GM23338 (cell line): ENCODE measurements around the gene TPI1. TPM values are rescaled to one million over a fixed set of nuclear protein-coding genes. Genes with fewer than 3 reads are reported as not detected.
A peak's percentile ranks its signal among the peaks of the same experiment; 100 is the strongest.

Source experiments
- ATAC-seq: fragments of 200-7000 bp; cut with Tn5 transposase; 3 replicates; pipeline ENCODE4 v1.9.1; 2020
- DNase-seq: peaks from one replicate; pipeline ENCODE4 v3.0.0-alpha.2; 2015; ENCODE audit warnings: low spot score
- H2AFZ ChIP-seq: fragments of 200-600 bp; sonication (generic); 2 replicates; pipeline ENCODE4 v1.8.0; 2016; ENCODE audit warnings: antibody characterized with exemption, mild to moderate bottlenecking, moderate library complexity
- H3F3A ChIP-seq: fragments of 200-600 bp; sonication (generic); replicated peaks from 2 replicates; pipeline ENCODE4 v1.8.0; 2017; ENCODE audit warnings: antibody characterized with exemption, mixed run types, low read depth
- H3K27ac ChIP-seq: fragments of 200-600 bp; sonication (generic); 2 replicates; pipeline ENCODE4 v1.6.1; 2016; ENCODE audit warnings: low read depth
- H3K27me3 ChIP-seq: fragments of 200-600 bp; sonication (generic); 2 replicates; pipeline ENCODE4 v1.8.0; 2016; ENCODE audit warnings: mild to moderate bottlenecking, mixed run types, moderate library complexity; ENCODE audit not compliant: insufficient read depth
- H3K36me3 ChIP-seq: fragments of 200-600 bp; sonication (generic); 2 replicates; pipeline ENCODE4 v1.8.0; 2016; ENCODE audit warnings: mild to moderate bottlenecking; ENCODE audit not compliant: insufficient read depth
- H3K4me1 ChIP-seq: fragments of 200-600 bp; sonication (generic); 2 replicates; pipeline ENCODE4 v1.8.0; 2016; ENCODE audit warnings: mild to moderate bottlenecking, moderate library complexity; ENCODE audit not compliant: insufficient read depth
- H3K4me2 ChIP-seq: fragments of 200-600 bp; sonication (generic); 2 replicates; pipeline ENCODE4 v1.7.1; 2017; ENCODE audit warnings: mixed run types
- H3K4me3 ChIP-seq: fragments of 200-600 bp; sonication (generic); 2 replicates; pipeline ENCODE4 v1.6.1; 2016; ENCODE audit warnings: mixed run types
- H3K79me2 ChIP-seq: fragments of 200-600 bp; sonication (generic); replicated peaks from 2 replicates; pipeline ENCODE4 v1.8.0; 2017; ENCODE audit warnings: mild to moderate bottlenecking; ENCODE audit not compliant: insufficient read depth
- H3K9me2 ChIP-seq: fragments of 200-600 bp; sonication (generic); 2 replicates; pipeline ENCODE4 v1.8.0; 2017; ENCODE audit not compliant: insufficient read depth
- H4K20me1 ChIP-seq: fragments of 200-600 bp; sonication (generic); replicated peaks from 2 replicates; pipeline ENCODE4 v1.8.0; 2017; ENCODE audit warnings: mild to moderate bottlenecking; ENCODE audit not compliant: insufficient read depth
- H3K27ac Mint-ChIP-seq: 2 replicates; pipeline ENCODE4 v1.8.0; 2020; ENCODE audit warnings: inconsistent platforms, mild to moderate bottlenecking, moderate library complexity, mixed read lengths
- H3K27me3 Mint-ChIP-seq: 3 replicates; pipeline ENCODE4 v1.8.0; 2022; ENCODE audit warnings: low read depth, mild to moderate bottlenecking, moderate library complexity, mixed read lengths, inconsistent platforms; ENCODE audit not compliant: insufficient read depth, poor library complexity
- H3K36me3 Mint-ChIP-seq: 3 replicates; pipeline ENCODE4 v1.8.0; 2021; ENCODE audit warnings: low read depth, mild to moderate bottlenecking, inconsistent platforms, moderate library complexity, mixed read lengths
- H3K4me1 Mint-ChIP-seq: 3 replicates; pipeline ENCODE4 v1.8.0; 2020; ENCODE audit warnings: mild to moderate bottlenecking, inconsistent platforms, mixed read lengths
- H3K4me3 Mint-ChIP-seq: 3 replicates; pipeline ENCODE4 v1.8.0; 2021; ENCODE audit warnings: moderate library complexity, mild to moderate bottlenecking, inconsistent platforms, mixed read lengths
- H3K9me3 Mint-ChIP-seq: 3 replicates; pipeline ENCODE4 v1.8.0; 2020; ENCODE audit warnings: moderate library complexity, mild to moderate bottlenecking, inconsistent platforms, mixed read lengths
- CREB1 ChIP-seq: fragments of 250-450 bp; sonication (Bioruptor Pico); IDR thresholded peaks from 2 replicates; pipeline ENCODE4 v1.5.0; 2020; ENCODE audit warnings: low read depth, mild to moderate bottlenecking, moderate library complexity
- EZH2 ChIP-seq: fragments of 200-600 bp; sonication (generic); IDR thresholded peaks from one replicate; pipeline ENCODE4 v1.8.0; 2017; ENCODE audit warnings: antibody characterized with exemption, mild to moderate bottlenecking, low read depth; ENCODE audit not compliant: unreplicated experiment
- EZH2phosphoT487 ChIP-seq: fragments of 200-600 bp; sonication (generic); IDR thresholded peaks from one replicate; pipeline ENCODE4 v1.8.1; 2018; ENCODE audit warnings: antibody characterized with exemption; ENCODE audit not compliant: unreplicated experiment
- JUNB ChIP-seq: IDR thresholded peaks from one replicate; pipeline ENCODE4 v1.6.1; 2016; ENCODE audit warnings: antibody characterized with exemption; ENCODE audit not compliant: unreplicated experiment
- NANOG ChIP-seq: IDR thresholded peaks from 2 replicates; pipeline ENCODE4 v1.6.1; 2016; ENCODE audit warnings: antibody characterized with exemption, borderline replicate concordance
- POLR2AphosphoS5 ChIP-seq: IDR thresholded peaks from 2 replicates; pipeline ENCODE4 v1.6.1; 2016; ENCODE audit warnings: antibody characterized with exemption, low read depth
- STAT1 ChIP-seq: IDR thresholded peaks from one replicate; pipeline ENCODE4 v1.6.1; 2016; ENCODE audit warnings: antibody characterized with exemption; ENCODE audit not compliant: unreplicated experiment
- ZNF114 ChIP-seq: fragments of 250-450 bp; sonication (Bioruptor Pico); IDR thresholded peaks from 2 replicates; pipeline ENCODE4 v1.5.0; 2020; ENCODE audit warnings: mild to moderate bottlenecking, moderate library complexity
- ZNF331 ChIP-seq: fragments of 250-450 bp; sonication (Bioruptor Pico); IDR thresholded peaks from 2 replicates; pipeline ENCODE4 v1.5.0; 2020; ENCODE audit warnings: low read depth, mild to moderate bottlenecking, moderate library complexity
- polyA plus RNA-seq: library from polyadenylated mRNA; unstranded; fragments of >200 nt; fragmentation: Nextera tagmentation; extraction: Ambion mirVana; gene quantifications from 2 replicates; pipeline ENCODE4 v1.2.1, GENCODE V29; 2016
- total RNA-seq: library from RNA; depleted of rRNA; stranded (reverse); fragments of >200 nt; shearing (Covaris generic); gene quantifications from 2 replicates; pipeline ENCODE4 v1.2.3, GENCODE V29; 2014
- TF ChIP-seq, protein P1 (sequence below): IDR thresholded peaks from one replicate; pipeline ENCODE4 v1.6.1; 2018; ENCODE audit warnings: antibody characterized with exemption; ENCODE audit not compliant: unreplicated experiment
- TF ChIP-seq, protein P2 (sequence below): IDR thresholded peaks from 2 replicates; pipeline ENCODE4 v1.6.1; 2016; ENCODE audit warnings: antibody characterized with exemption
- TF ChIP-seq, protein P3 (sequence below): fragments of 250-450 bp; sonication (Bioruptor Pico); IDR thresholded peaks from 2 replicates; pipeline ENCODE4 v1.5.0; 2020; ENCODE audit warnings: mild to moderate bottlenecking, moderate library complexity
- TF ChIP-seq, protein P4 (sequence below), 2 experiments: fragments of 200-600 bp in 1 of 2; sonication (generic) in 1 of 2; conservative IDR thresholded peaks; 2 replicates each; pipeline versions ENCODE4 v1.5.1 to v1.6.1; 2016 to 2017; ENCODE audit warnings: antibody characterized with exemption in 2 of 2, low read depth in 2 of 2, mild to moderate bottlenecking in 2 of 2, moderate library complexity in 1 of 2

TPI1 gene
- total and polyA plus RNA-seq, 2 experiments from 2014 or later = 737 to 822 TPM

DNA sequence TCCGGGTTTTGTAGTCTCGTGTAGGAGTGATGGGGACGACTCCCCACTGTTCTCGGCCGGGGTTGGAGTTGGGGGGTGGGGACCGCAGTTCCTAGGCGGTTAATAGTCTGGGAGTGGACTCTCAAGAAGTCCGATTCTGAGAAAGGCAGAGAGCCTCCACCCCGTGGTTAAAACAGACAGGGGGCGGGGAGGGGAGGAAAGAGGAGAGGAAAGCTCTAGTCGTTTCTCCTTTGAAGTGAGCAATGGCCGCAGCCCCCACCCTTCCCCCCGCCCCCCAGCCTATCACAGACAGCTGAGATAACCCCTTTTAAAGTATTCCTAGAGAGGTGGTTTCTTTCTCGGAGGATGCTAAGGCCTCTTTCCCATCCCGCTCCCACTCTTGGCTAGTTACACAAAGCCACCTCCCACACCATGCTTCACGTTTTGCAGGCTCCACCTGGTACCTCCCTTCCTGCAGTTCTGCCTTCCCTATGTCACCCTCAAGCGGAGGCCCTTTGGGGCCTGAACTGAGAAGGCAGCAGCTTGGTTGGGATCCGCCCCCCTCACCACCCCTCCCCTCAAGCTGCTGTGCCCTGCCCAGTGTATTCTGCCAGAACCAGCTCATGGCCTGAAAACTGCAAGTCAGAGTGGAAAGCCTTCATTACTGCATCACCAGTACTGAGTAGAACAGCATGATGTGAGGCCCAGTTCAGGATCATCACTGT lies 14.5 kb upstream of the TPI1 start:
- Mint-ChIP-seq H3K27ac (peak overlapping the region; percentile 99), H3K4me1 (peaks cover 15% of the 10 kb centered on the region), H3K9me3 (no peaks in the 10 kb centered on the region), H3K27me3 (peaks cover 25% of the 10 kb centered on the region), H3K4me3 (peak overlapping the region; percentile 95), H3K36me3 (peaks cover 51% of the 10 kb centered on the region)
- H4K20me1 ChIP-seq = peaks cover 4% of the 10 kb centered on the region; the same call in 1 of the 2 replicates
- peaks cover 41% of the 10 kb centered on the region for H3K79me2 ChIP-seq
- H3K27me3 ChIP-seq = no peaks in the 10 kb centered on the region
- ATAC-seq (peak; percentile 5), DNase-seq (peak; percentile 69)
- no peak overlapping the region for H3K27ac ChIP-seq
- H3K4me1 ChIP-seq = peaks cover 19% of the 10 kb centered on the region
- no peak for TF ChIP-seq STAT1
- no peak for TF ChIP-seq NANOG
- no peak for TF ChIP-seq ZNF331 (CRISPR knock-in tag)
- TF ChIP-seq CREB1 (CRISPR knock-in tag) = no peak
- no peak for TF ChIP-seq ZNF114 (CRISPR knock-in tag)
- TF ChIP-seq EZH2 = no peak
- TF ChIP-seq JUNB = no peak
- TF ChIP-seq, protein P1, sequence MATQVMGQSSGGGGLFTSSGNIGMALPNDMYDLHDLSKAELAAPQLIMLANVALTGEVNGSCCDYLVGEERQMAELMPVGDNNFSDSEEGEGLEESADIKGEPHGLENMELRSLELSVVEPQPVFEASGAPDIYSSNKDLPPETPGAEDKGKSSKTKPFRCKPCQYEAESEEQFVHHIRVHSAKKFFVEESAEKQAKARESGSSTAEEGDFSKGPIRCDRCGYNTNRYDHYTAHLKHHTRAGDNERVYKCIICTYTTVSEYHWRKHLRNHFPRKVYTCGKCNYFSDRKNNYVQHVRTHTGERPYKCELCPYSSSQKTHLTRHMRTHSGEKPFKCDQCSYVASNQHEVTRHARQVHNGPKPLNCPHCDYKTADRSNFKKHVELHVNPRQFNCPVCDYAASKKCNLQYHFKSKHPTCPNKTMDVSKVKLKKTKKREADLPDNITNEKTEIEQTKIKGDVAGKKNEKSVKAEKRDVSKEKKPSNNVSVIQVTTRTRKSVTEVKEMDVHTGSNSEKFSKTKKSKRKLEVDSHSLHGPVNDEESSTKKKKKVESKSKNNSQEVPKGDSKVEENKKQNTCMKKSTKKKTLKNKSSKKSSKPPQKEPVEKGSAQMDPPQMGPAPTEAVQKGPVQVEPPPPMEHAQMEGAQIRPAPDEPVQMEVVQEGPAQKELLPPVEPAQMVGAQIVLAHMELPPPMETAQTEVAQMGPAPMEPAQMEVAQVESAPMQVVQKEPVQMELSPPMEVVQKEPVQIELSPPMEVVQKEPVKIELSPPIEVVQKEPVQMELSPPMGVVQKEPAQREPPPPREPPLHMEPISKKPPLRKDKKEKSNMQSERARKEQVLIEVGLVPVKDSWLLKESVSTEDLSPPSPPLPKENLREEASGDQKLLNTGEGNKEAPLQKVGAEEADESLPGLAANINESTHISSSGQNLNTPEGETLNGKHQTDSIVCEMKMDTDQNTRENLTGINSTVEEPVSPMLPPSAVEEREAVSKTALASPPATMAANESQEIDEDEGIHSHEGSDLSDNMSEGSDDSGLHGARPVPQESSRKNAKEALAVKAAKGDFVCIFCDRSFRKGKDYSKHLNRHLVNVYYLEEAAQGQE = no peak
- TF ChIP-seq, protein P2, sequence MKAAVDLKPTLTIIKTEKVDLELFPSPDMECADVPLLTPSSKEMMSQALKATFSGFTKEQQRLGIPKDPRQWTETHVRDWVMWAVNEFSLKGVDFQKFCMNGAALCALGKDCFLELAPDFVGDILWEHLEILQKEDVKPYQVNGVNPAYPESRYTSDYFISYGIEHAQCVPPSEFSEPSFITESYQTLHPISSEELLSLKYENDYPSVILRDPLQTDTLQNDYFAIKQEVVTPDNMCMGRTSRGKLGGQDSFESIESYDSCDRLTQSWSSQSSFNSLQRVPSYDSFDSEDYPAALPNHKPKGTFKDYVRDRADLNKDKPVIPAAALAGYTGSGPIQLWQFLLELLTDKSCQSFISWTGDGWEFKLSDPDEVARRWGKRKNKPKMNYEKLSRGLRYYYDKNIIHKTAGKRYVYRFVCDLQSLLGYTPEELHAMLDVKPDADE = no peak
- no peak for TF ChIP-seq EZH2phosphoT487
- TF ChIP-seq, protein P3, sequence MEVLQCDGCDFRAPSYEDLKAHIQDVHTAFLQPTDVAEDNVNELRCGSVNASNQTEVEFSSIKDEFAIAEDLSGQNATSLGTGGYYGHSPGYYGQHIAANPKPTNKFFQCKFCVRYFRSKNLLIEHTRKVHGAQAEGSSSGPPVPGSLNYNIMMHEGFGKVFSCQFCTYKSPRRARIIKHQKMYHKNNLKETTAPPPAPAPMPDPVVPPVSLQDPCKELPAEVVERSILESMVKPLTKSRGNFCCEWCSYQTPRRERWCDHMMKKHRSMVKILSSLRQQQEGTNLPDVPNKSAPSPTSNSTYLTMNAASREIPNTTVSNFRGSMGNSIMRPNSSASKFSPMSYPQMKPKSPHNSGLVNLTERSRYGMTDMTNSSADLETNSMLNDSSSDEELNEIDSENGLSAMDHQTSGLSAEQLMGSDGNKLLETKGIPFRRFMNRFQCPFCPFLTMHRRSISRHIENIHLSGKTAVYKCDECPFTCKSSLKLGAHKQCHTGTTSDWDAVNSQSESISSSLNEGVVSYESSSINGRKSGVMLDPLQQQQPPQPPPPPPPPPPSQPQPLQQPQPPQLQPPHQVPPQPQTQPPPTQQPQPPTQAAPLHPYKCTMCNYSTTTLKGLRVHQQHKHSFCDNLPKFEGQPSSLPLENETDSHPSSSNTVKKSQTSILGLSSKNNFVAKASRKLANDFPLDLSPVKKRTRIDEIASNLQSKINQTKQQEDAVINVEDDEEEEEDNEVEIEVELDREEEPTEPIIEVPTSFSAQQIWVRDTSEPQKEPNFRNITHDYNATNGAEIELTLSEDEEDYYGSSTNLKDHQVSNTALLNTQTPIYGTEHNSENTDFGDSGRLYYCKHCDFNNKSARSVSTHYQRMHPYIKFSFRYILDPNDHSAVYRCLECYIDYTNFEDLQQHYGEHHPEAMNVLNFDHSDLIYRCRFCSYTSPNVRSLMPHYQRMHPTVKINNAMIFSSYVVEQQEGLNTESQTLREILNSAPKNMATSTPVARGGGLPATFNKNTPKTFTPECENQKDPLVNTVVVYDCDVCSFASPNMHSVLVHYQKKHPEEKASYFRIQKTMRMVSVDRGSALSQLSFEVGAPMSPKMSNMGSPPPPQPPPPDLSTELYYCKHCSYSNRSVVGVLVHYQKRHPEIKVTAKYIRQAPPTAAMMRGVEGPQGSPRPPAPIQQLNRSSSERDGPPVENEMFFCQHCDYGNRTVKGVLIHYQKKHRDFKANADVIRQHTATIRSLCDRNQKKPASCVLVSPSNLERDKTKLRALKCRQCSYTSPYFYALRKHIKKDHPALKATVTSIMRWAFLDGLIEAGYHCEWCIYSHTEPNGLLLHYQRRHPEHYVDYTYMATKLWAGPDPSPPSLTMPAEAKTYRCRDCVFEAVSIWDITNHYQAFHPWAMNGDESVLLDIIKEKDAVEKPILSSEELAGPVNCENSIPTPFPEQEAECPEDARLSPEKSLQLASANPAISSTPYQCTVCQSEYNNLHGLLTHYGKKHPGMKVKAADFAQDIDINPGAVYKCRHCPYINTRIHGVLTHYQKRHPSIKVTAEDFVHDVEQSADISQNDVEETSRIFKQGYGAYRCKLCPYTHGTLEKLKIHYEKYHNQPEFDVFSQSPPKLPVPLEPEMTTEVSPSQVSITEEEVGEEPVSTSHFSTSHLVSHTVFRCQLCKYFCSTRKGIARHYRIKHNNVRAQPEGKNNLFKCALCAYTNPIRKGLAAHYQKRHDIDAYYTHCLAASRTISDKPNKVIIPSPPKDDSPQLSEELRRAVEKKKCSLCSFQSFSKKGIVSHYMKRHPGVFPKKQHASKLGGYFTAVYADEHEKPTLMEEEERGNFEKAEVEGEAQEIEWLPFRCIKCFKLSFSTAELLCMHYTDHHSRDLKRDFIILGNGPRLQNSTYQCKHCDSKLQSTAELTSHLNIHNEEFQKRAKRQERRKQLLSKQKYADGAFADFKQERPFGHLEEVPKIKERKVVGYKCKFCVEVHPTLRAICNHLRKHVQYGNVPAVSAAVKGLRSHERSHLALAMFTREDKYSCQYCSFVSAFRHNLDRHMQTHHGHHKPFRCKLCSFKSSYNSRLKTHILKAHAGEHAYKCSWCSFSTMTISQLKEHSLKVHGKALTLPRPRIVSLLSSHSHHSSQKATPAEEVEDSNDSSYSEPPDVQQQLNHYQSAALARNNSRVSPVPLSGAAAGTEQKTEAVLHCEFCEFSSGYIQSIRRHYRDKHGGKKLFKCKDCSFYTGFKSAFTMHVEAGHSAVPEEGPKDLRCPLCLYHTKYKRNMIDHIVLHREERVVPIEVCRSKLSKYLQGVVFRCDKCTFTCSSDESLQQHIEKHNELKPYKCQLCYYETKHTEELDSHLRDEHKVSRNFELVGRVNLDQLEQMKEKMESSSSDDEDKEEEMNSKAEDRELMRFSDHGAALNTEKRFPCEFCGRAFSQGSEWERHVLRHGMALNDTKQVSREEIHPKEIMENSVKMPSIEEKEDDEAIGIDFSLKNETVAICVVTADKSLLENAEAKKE (CRISPR knock-in tag) = no peak
- TF ChIP-seq POLR2AphosphoS5 = no peak
- TF ChIP-seq, protein P4, sequence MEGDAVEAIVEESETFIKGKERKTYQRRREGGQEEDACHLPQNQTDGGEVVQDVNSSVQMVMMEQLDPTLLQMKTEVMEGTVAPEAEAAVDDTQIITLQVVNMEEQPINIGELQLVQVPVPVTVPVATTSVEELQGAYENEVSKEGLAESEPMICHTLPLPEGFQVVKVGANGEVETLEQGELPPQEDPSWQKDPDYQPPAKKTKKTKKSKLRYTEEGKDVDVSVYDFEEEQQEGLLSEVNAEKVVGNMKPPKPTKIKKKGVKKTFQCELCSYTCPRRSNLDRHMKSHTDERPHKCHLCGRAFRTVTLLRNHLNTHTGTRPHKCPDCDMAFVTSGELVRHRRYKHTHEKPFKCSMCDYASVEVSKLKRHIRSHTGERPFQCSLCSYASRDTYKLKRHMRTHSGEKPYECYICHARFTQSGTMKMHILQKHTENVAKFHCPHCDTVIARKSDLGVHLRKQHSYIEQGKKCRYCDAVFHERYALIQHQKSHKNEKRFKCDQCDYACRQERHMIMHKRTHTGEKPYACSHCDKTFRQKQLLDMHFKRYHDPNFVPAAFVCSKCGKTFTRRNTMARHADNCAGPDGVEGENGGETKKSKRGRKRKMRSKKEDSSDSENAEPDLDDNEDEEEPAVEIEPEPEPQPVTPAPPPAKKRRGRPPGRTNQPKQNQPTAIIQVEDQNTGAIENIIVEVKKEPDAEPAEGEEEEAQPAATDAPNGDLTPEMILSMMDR (conservative IDR thresholded peaks at IDR 0.05; ENCODE audit: low read depth in 2 of 2) = no peak
- peaks cover 11% of the 10 kb centered on the region; the same call in 1 of the 2 replicates for H3F3A ChIP-seq
- no peak overlapping the region for H2AFZ ChIP-seq
- peak overlapping the region; percentile 80 for H3K4me3 ChIP-seq
- H3K4me2 ChIP-seq = peak overlapping the region; percentile 83
- H3K9me2 ChIP-seq = no peaks in the 10 kb centered on the region
- H3K36me3 ChIP-seq = peaks cover 31% of the 10 kb centered on the region
